CD8-positive, alpha-beta memory T cell (primary cell): ENCODE data around the gene SERTAD2. TPM values are rescaled to one million over a fixed set of nuclear protein-coding genes. Genes with fewer than 3 reads are reported as not detected.

Experiments
- CTCF ChIA-PET: fragments of 350-600 bp; sonication (Branson Sonifier 250); formaldehyde crosslinking; loops from one replicate; lab custom pipeline; 2021; ENCODE audit warnings: antibody characterized with exemption; lab: Charles Lee
- POLR2A ChIA-PET: fragments of 350-600 bp; sonication (Branson Sonifier 250); formaldehyde crosslinking; loops from one replicate; lab custom pipeline; 2021; ENCODE audit warnings: antibody characterized with exemption; lab: Charles Lee
- DNase-seq, 5 donors: peaks; one replicate each; pipeline versions ENCODE4 v3.0.0 to v3.0.0-alpha.2; 2020 to 2022; ENCODE audit warnings: mixed read lengths in 1 of 5
- H3K27ac ChIP-seq: one replicate; pipeline ENCODE4 v1.7.0; 2013; ENCODE audit warnings: low read depth, mild to moderate bottlenecking, low read length, moderate library complexity
- H3K27me3 ChIP-seq: 2 replicates; pipeline ENCODE4 v1.7.0; 2013; ENCODE audit warnings: low read length, mild to moderate bottlenecking; ENCODE audit not compliant: insufficient read depth, poor library complexity, severe bottlenecking
- H3K36me3 ChIP-seq: 2 replicates; pipeline ENCODE4 v1.7.0; 2013; ENCODE audit warnings: mild to moderate bottlenecking, low read length, moderate library complexity; ENCODE audit not compliant: insufficient read depth
- H3K4me1 ChIP-seq: 2 replicates; pipeline ENCODE4 v1.7.0; 2013; ENCODE audit warnings: mild to moderate bottlenecking, low read length, moderate library complexity; ENCODE audit not compliant: insufficient read depth
- H3K4me3 ChIP-seq: 2 replicates; pipeline ENCODE4 v1.7.0; 2013; ENCODE audit warnings: mild to moderate bottlenecking, low read length
- H3K9me3 ChIP-seq: 2 replicates; pipeline ENCODE4 v1.7.0; 2013; ENCODE audit warnings: mild to moderate bottlenecking, low read length
- H3K27ac Mint-ChIP-seq, 8 donors: one replicate each; pipeline ENCODE4 v1.8.0; 2020 to 2021; ENCODE audit warnings: mixed read lengths in 8 of 8, mild to moderate bottlenecking in 6 of 8, inconsistent platforms in 3 of 8, moderate library complexity in 3 of 8
- H3K27me3 Mint-ChIP-seq, 2 donors: one replicate each; pipeline ENCODE4 v1.8.0; 2020 to 2021; ENCODE audit warnings: mixed read lengths in 2 of 2, mild to moderate bottlenecking in 1 of 2, moderate library complexity in 1 of 2
- H3K36me3 Mint-ChIP-seq, 3 donors: one replicate each; pipeline ENCODE4 v1.8.0; 2020 to 2021; ENCODE audit warnings: mixed read lengths in 3 of 3, inconsistent platforms in 1 of 3, mild to moderate bottlenecking in 1 of 3
- H3K4me1 Mint-ChIP-seq, 3 donors: one replicate each; pipeline ENCODE4 v1.8.0; 2020 to 2021; ENCODE audit warnings: mixed read lengths in 3 of 3, inconsistent platforms in 1 of 3, mild to moderate bottlenecking in 1 of 3
- H3K4me3 Mint-ChIP-seq, 7 donors: one replicate each; pipeline ENCODE4 v1.8.0; 2020 to 2021; ENCODE audit warnings: mixed read lengths in 7 of 7, mild to moderate bottlenecking in 6 of 7, moderate library complexity in 4 of 7, inconsistent platforms in 2 of 7
- H3K9me3 Mint-ChIP-seq, 5 donors: one replicate each; pipeline ENCODE4 v1.8.0; 2020 to 2022; ENCODE audit warnings: mixed read lengths in 5 of 5, mild to moderate bottlenecking in 3 of 5, moderate library complexity in 2 of 5, inconsistent platforms in 1 of 5
- polyA plus RNA-seq: library from polyadenylated mRNA; unstranded; fragments of 300-500 nt; fragmentation: Illumina TruSeq; gene quantifications from one replicate; pipeline ENCODE4 v1.2.3, GENCODE V29; 2021
- total RNA-seq, 2 experiments: library from RNA; stranded (reverse); gene quantifications; one replicate each; pipeline ENCODE4 v1.2.3, GENCODE V29; 2021

SERTAD2 gene
- total and polyA plus RNA-seq, 3 experiments from 2014 or later = 6.3 to 21.4 (median 20.6) TPM

- no peak overlapping the region for H3K27ac ChIP-seq
- H3K4me1 Mint-ChIP-seq = peaks cover 0 to 4% (median 0%) of the 10 kb centered on the region in 3 donors
- H3K4me3 Mint-ChIP-seq = no peak overlapping the region
- CTCF ChIA-PET = interaction anchor here (0.9 to 1.5 kb wide), 3 partner anchors 9 to 55 kb away, joined by 3 to 6 read pairs (median 3); no protein-coding TSS in a partner anchor
- H3K27ac Mint-ChIP-seq = peak overlapping the region in 1 of 8 donors; percentile 75
- peaks cover 9 to 63% (median 12%) of the 10 kb centered on the region in 3 donors for H3K36me3 Mint-ChIP-seq
- no peaks in the 10 kb centered on the region for H3K4me1 ChIP-seq
- no peaks in the 10 kb centered on the region for H3K9me3 Mint-ChIP-seq
- DNase-seq = no peak
- H3K27me3 ChIP-seq = no peaks in the 10 kb centered on the region
- no peak overlapping the region for H3K4me3 ChIP-seq
- H3K27me3 Mint-ChIP-seq = no peaks in the 10 kb centered on the region
- POLR2A ChIA-PET = interaction anchor here (0.5 kb wide), 1 partner anchor 137 kb away, joined by 3 read pairs; no protein-coding TSS in a partner anchor
- no peaks in the 10 kb centered on the region for H3K9me3 ChIP-seq
- H3K36me3 ChIP-seq = peaks cover 14% of the 10 kb centered on the region
Measured at GRCh38 chr2:64591188-64591587, 62.5 kb downstream of the SERTAD2 start.

- Mint-ChIP-seq H3K9me3 (no peaks in the 10 kb centered on the region), H3K4me3 (no peak overlapping the region), H3K27me3 (no peaks in the 10 kb centered on the region), H3K36me3 (peaks cover 9 to 69% (median 18%) of the 10 kb centered on the region in 3 donors), H3K4me1 (peaks cover 0 to 4% (median 0%) of the 10 kb centered on the region in 3 donors), H3K27ac (no peak overlapping the region)
- no peak for DNase-seq
- Histone ChIP-seq H3K27ac (no peak overlapping the region), H3K4me3 (no peak overlapping the region), H3K4me1 (no peaks in the 10 kb centered on the region), H3K27me3 (no peaks in the 10 kb centered on the region), H3K9me3 (no peaks in the 10 kb centered on the region), H3K36me3 (peaks cover 25% of the 10 kb centered on the region)
- ChIA-PET POLR2A (no interaction called here), CTCF (interaction anchor here (0.6 to 2.8 kb wide), 12 partner anchors 8 to 285 kb away, joined by 3 to 14 read pairs (median 6); partner anchors contain the start of gene SERTAD2)
Measured at GRCh38 chr2:64587561-64587960, 66.2 kb downstream of the SERTAD2 start.

- H3K4me3 ChIP-seq = no peak overlapping the region
- peak overlapping the region in 2 of 8 donors; percentile 2 to 3 for H3K27ac Mint-ChIP-seq
- no peaks in the 10 kb centered on the region for H3K27me3 ChIP-seq
- H3K9me3 ChIP-seq = no peaks in the 10 kb centered on the region
- H3K4me3 Mint-ChIP-seq = no peak overlapping the region
- no peak overlapping the region for H3K27ac ChIP-seq
- POLR2A ChIA-PET = interaction anchor here (0.7 kb wide), 1 partner anchor 181 kb away, joined by 11 read pairs; no protein-coding TSS in a partner anchor
- peak in 2 of 5 donors; percentile 23 to 36 for DNase-seq
- H3K4me1 ChIP-seq = no peaks in the 10 kb centered on the region
- H3K36me3 ChIP-seq = peaks cover 25% of the 10 kb centered on the region
- H3K4me1 Mint-ChIP-seq = peaks cover 0 to 4% (median 0%) of the 10 kb centered on the region in 3 donors
- no peaks in the 10 kb centered on the region for H3K9me3 Mint-ChIP-seq
- H3K36me3 Mint-ChIP-seq = peaks cover 4 to 69% (median 17%) of the 10 kb centered on the region in 3 donors
- no peaks in the 10 kb centered on the region for H3K27me3 Mint-ChIP-seq
- CTCF ChIA-PET = interaction anchor here (0.6 to 2.8 kb wide), 14 partner anchors 9 to 286 kb away, joined by 3 to 14 read pairs (median 4); partner anchors contain the start of gene SERTAD2
Measured at GRCh38 chr2:64586883-64587481, 66.7 kb downstream of the SERTAD2 start.

- peaks cover 25% of the 10 kb centered on the region for H3K36me3 ChIP-seq
Measured at GRCh38 chr2:64586054-64586453, 67.7 kb downstream of the SERTAD2 start.

GRCh38 chr2:64582774-64583340 is 70.9 kb downstream of the SERTAD2 start:
- CTCF ChIA-PET = interaction anchor here (0.8 to 1.5 kb wide), 4 partner anchors 24 to 290 kb away, joined by 3 read pairs; no protein-coding TSS in a partner anchor
- Mint-ChIP-seq H3K9me3 (no peaks in the 10 kb centered on the region), H3K27ac (peak overlapping the region in 2 of 8 donors; percentile 8 to 58), H3K27me3 (no peaks in the 10 kb centered on the region), H3K4me1 (peaks cover 0 to 4% (median 2%) of the 10 kb centered on the region in 3 donors), H3K36me3 (peaks cover 0 to 59% (median 10%) of the 10 kb centered on the region in 3 donors), H3K4me3 (no peak overlapping the region)
- Histone ChIP-seq H3K4me1 (no peaks in the 10 kb centered on the region), H3K27me3 (no peaks in the 10 kb centered on the region), H3K9me3 (no peaks in the 10 kb centered on the region), H3K4me3 (no peak overlapping the region), H3K27ac (no peak overlapping the region), H3K36me3 (peaks cover 19% of the 10 kb centered on the region)
- no peak for DNase-seq
- POLR2A ChIA-PET = no interaction called here

More at GRCh38 chr2:64586054-64586453, 67.7 kb downstream of the SERTAD2 start:
- Histone ChIP-seq H3K4me1 (no peaks in the 10 kb centered on the region), H3K4me3 (no peak overlapping the region), H3K9me3 (no peaks in the 10 kb centered on the region), H3K27me3 (no peaks in the 10 kb centered on the region), H3K27ac (no peak overlapping the region)
- CTCF ChIA-PET = interaction anchor here (0.8 to 2.8 kb wide), 8 partner anchors 22 to 287 kb away, joined by 3 to 14 read pairs (median 8); partner anchors contain the start of gene SERTAD2
- DNase-seq = no peak
- Mint-ChIP-seq H3K27me3 (no peaks in the 10 kb centered on the region), H3K4me1 (peaks cover 0 to 4% (median under 1%) of the 10 kb centered on the region in 3 donors), H3K9me3 (no peaks in the 10 kb centered on the region), H3K27ac (peak overlapping the region in 1 of 8 donors; percentile 37), H3K4me3 (no peak overlapping the region), H3K36me3 (peaks cover 4 to 64% (median 13%) of the 10 kb centered on the region in 3 donors)
- POLR2A ChIA-PET = no interaction called here

- no peak overlapping the region for H3K4me3 ChIP-seq
- ChIA-PET CTCF (interaction anchor here (0.9 to 1.5 kb wide), 3 partner anchors 9 to 282 kb away, joined by 3 read pairs; no protein-coding TSS in a partner anchor), POLR2A (no interaction called here)
- H3K4me1 ChIP-seq = no peaks in the 10 kb centered on the region
- no peak overlapping the region for H3K27ac ChIP-seq
- H3K4me1 Mint-ChIP-seq = peaks cover 0 to 3% (median 2%) of the 10 kb centered on the region in 3 donors
- H3K9me3 Mint-ChIP-seq = no peaks in the 10 kb centered on the region
- no peaks in the 10 kb centered on the region for H3K27me3 ChIP-seq
- H3K27ac Mint-ChIP-seq = peak overlapping the region in 2 of 8 donors; percentile 8 to 26
- H3K27me3 Mint-ChIP-seq = no peaks in the 10 kb centered on the region
- peaks cover 0 to 62% (median 14%) of the 10 kb centered on the region in 3 donors for H3K36me3 Mint-ChIP-seq
- H3K36me3 ChIP-seq = peaks cover 19% of the 10 kb centered on the region
- H3K4me3 Mint-ChIP-seq = no peak overlapping the region
- no peak for DNase-seq
- no peaks in the 10 kb centered on the region for H3K9me3 ChIP-seq
Measured at GRCh38 chr2:64581777-64582539, 71.8 kb downstream of the SERTAD2 start.
